Activated CD4-positive, alpha-beta T cell treated with anti-CD3 and anti-CD28 coated beads for 36 hours (primary cell): ENCODE results near the gene FTSJ3. TPM values are rescaled to one million over a fixed set of nuclear protein-coding genes. Genes with fewer than 3 reads are reported as not detected.

Experiments
- ATAC-seq: fragments of 200-7000 bp; cut with Tn5 transposase; one replicate; pipeline ENCODE4 v1.10.0; 2021; ENCODE audit warnings: mild to moderate bottlenecking, moderate library complexity
- CTCF ChIA-PET: fragments of 350-600 bp; sonication (Branson Sonifier 250); formaldehyde crosslinking; loops from one replicate; lab custom pipeline; 2021; ENCODE audit warnings: antibody characterized with exemption; lab: Charles Lee
- POLR2A ChIA-PET: fragments of 350-600 bp; sonication (Branson Sonifier 250); formaldehyde crosslinking; loops from one replicate; lab custom pipeline; 2021; ENCODE audit warnings: antibody characterized with exemption, inconsistent platforms; lab: Charles Lee
- DNase-seq: peaks from one replicate; pipeline ENCODE4 v3.0.0-alpha.2; 2020
- H3K27ac Mint-ChIP-seq: one replicate; pipeline ENCODE4 v1.8.0; 2021; ENCODE audit warnings: mixed read lengths
- H3K27me3 Mint-ChIP-seq: one replicate; pipeline ENCODE4 v1.8.0; 2021; ENCODE audit warnings: mixed read lengths
- H3K36me3 Mint-ChIP-seq: one replicate; pipeline ENCODE4 v1.8.0; 2021; ENCODE audit warnings: low read depth, mixed read lengths
- H3K4me1 Mint-ChIP-seq: one replicate; pipeline ENCODE4 v1.8.0; 2021; ENCODE audit warnings: mixed read lengths
- H3K4me3 Mint-ChIP-seq: one replicate; pipeline ENCODE4 v1.8.0; 2021; ENCODE audit warnings: mild to moderate bottlenecking, moderate library complexity, mixed read lengths
- H3K9me3 Mint-ChIP-seq: one replicate; pipeline ENCODE4 v1.8.0; 2021; ENCODE audit warnings: low read depth, mixed read lengths
- intact Hi-C, 2 experiments: fragments of 100-400 bp; cut with DNase I in 1 of 2; cut with micrococcal nuclease in 1 of 2; formaldehyde crosslinking; loops; one replicate each; pipeline versions ENCODE4 v1.14.2 to v1.15.1; 2022 to 2024; cut with DNase I, micrococcal nuclease
- total RNA-seq, 2 experiments: library from RNA; stranded (reverse); gene quantifications; one replicate each; pipeline ENCODE4 v1.2.3, GENCODE V29; 2021

The FTSJ3 gene
- total RNA-seq, 2 experiments from 2014 or later = 52.1 to 61.2 TPM

DNA sequence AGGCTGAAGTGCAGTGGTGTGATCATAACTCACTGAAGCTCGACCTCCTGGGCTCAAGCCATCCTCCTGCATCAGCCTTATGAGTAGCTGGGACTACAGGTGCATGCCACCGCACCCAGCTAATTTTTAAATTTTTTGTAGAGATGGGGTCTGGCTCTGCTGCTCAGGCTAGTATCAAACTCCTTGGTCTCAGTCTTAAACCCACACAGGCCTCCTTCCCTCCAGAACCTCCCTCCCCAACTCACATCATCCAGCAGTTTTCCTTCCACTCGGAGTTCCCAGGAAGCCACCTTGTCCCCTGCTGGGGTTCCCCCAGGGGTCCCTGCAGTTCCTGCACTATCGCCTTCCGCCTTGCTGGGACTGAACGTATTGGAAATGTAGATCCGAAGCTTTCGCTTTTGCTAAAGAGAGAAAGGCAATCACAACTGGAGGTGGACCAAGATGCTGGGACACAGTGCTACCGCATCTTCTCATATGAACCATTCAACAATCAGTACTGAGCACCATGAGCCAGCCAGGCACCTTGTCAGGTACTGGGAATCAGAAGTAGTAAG lies 7.8 kb upstream of the FTSJ3 start:
- Mint-ChIP-seq H3K27me3 (no peaks in the 10 kb centered on the region), H3K27ac (peak overlapping the region; percentile 79), H3K9me3 (no peaks in the 10 kb centered on the region), H3K4me3 (no peak overlapping the region), H3K4me1 (peaks cover 36% of the 10 kb centered on the region), H3K36me3 (peaks cover 56% of the 10 kb centered on the region)
- ATAC-seq (no peak), DNase-seq (no peak)
- CTCF ChIA-PET = interaction anchor here (0.6 to 2.1 kb wide), 6 partner anchors 25 to 874 kb away, joined by 3 to 8 read pairs (median 4); no protein-coding TSS in a partner anchor
- intact Hi-C loops = loop anchor here in 1 of 2 experiments (10.0 kb wide), 1 partner anchor 280 kb away; the partner anchor contains the start of gene DCAF7
- POLR2A ChIA-PET = interaction anchor here (0.6 kb wide), 2 partner anchors 101 to 279 kb away, joined by 3 read pairs; no protein-coding TSS in a partner anchor

DNA sequence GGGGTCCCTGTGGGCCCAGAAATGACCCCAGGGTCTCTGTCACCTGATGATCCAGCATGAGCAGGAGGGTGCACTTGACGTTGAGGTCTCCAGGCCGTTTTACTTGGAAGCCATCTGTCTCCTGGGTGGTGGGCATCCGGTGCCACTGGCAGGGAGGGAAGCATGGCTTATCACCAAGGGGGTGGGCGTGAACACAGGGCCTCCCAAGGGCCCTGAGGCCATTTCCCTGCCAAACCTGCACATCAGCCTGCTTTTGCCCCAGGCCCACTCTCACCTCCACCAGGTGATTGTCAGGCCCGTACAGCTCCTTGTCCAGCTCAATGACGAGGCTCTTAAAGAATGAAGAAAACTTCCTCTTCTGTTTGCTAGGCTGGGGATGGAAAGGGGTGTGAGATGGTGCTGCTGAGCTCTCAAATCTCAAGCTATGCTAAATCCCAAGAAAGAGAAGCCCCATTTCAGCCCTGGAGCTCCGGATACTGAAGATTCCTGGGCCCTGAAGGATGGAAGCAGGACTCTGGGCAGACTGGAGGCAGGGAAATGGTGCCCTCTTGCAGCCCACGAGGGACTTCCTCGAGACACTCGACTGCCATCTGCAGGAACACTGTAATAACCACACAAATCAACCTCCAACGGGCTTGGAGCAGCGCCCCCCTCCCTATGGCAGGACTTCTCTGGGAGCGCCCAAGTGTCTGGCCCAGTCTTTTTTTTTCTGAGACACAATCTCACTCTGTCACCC lies 7.1 kb upstream of the FTSJ3 start:
- DNase-seq = peak; percentile 77
- peaks cover 63% of the 10 kb centered on the region for H3K36me3 Mint-ChIP-seq
- H3K27me3 Mint-ChIP-seq = no peaks in the 10 kb centered on the region
- intact Hi-C loops = loop anchor here in 1 of 2 experiments (10.0 kb wide), 1 partner anchor 280 kb away; the partner anchor contains the start of gene DCAF7
- ATAC-seq = peak; percentile 89
- no peaks in the 10 kb centered on the region for H3K9me3 Mint-ChIP-seq
- ChIA-PET CTCF (interaction anchor here (0.6 to 2.1 kb wide), 14 partner anchors 10 to 875 kb away, joined by 3 to 8 read pairs (median 3); no protein-coding TSS in a partner anchor), POLR2A (interaction anchor here (0.5 to 0.6 kb wide), 2 partner anchors 188 to 280 kb away, joined by 3 to 4 read pairs; no protein-coding TSS in a partner anchor)
- H3K27ac Mint-ChIP-seq = peak overlapping the region; percentile 75
- H3K4me1 Mint-ChIP-seq = peaks cover 42% of the 10 kb centered on the region
- no peak overlapping the region for H3K4me3 Mint-ChIP-seq

DNA sequence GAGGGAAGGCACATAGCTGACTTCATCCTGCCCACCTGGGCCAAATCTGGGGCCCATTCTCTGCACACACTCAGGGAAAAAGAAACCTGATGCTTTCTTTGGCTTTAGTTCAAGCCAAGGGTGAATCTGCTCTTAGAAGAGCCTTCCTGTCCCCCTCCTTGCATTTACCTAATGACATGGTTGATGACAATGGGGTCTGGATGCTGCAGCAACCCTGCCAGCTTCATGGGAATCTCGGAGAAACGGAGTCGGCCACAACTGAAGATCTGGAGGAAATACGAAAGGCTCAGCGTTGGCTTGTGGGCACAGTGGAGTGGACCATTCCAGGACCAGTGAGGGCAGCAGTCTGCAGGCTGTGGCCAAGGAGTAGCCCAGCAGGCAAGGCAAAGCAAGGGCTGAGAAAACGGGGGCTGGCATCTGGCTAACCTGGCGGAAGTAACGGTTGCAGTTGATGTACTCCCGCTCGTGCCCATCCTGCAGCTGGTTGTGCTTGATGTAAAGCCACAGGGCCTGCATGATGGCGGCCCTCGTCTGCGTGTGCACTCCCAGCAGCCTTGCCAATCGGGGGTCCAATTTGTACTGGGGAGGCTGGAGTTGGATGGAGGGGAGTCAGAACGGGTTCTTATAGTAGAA lies 6.4 kb upstream of the FTSJ3 start:
- Mint-ChIP-seq H3K27me3 (no peaks in the 10 kb centered on the region), H3K4me3 (no peak overlapping the region), H3K9me3 (no peaks in the 10 kb centered on the region), H3K27ac (peak overlapping the region; percentile 40), H3K4me1 (peaks cover 42% of the 10 kb centered on the region), H3K36me3 (peaks cover 69% of the 10 kb centered on the region)
- ChIA-PET POLR2A (interaction anchor here (0.6 to 1.3 kb wide), 2 partner anchors 10 to 60 kb away, joined by 5 read pairs; partner anchors contain the start of gene CCDC47), CTCF (interaction anchor here (0.6 to 2.1 kb wide), 12 partner anchors 8 to 408 kb away, joined by 3 to 8 read pairs (median 3); partner anchors contain the start of gene SMARCD2)
- DNase-seq (no peak), ATAC-seq (no peak)
- intact Hi-C loops = loop anchor here in 1 of 2 experiments (10.0 kb wide), 1 partner anchor 279 kb away; the partner anchor contains the start of gene DCAF7

DNA sequence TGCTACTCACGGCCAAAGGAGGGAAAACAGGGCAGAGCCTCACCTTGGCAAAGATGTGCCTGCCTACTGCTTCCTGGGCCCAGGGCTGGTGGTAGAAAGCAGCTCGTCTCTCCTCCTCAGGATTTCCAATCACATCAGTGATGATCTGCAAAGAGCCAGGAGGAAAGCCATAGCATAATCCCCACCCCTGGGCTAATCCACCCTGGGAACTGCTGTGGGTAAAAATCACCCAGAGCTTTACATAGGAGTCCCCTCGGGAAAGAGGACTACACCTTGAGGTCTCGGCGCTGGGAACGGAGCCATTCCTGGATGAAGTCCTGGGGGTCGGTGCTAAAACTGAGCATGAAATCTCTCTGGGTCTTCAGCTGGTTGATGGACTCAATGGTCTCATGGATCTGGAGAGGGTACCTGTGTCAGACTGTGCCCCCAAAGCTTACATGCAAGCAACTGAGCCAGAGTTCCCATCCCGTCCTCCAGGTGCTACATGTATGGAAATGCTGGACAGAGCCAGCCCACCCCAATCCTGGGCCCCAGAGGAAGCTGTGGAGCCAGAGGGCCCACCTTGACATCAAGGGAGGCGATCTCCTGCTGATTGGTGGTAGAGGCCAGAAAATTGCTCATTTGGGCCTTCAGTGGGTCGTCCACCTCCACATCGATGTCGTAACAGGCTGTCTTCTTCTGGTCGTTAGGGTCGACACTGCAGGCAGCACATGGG lies 5.7 kb upstream of the FTSJ3 start:
- ATAC-seq (no peak), DNase-seq (no peak)
- ChIA-PET CTCF (interaction anchor here (0.7 to 1.8 kb wide), 8 partner anchors 9 to 408 kb away, joined by 3 to 6 read pairs (median 3); partner anchors contain the start of genes SMARCD2 and STRADA), POLR2A (interaction anchor here (0.6 to 1.3 kb wide), 2 partner anchors 11 to 60 kb away, joined by 5 read pairs; partner anchors contain the start of gene CCDC47)
- H3K4me1 Mint-ChIP-seq = peaks cover 45% of the 10 kb centered on the region
- intact Hi-C loops = loop anchor here in 1 of 2 experiments (10.0 kb wide), 1 partner anchor 278 kb away; the partner anchor contains the start of gene DCAF7
- H3K4me3 Mint-ChIP-seq = no peak overlapping the region
- H3K36me3 Mint-ChIP-seq = peaks cover 74% of the 10 kb centered on the region
- H3K9me3 Mint-ChIP-seq = no peaks in the 10 kb centered on the region
- no peak overlapping the region for H3K27ac Mint-ChIP-seq
- H3K27me3 Mint-ChIP-seq = no peaks in the 10 kb centered on the region

DNA sequence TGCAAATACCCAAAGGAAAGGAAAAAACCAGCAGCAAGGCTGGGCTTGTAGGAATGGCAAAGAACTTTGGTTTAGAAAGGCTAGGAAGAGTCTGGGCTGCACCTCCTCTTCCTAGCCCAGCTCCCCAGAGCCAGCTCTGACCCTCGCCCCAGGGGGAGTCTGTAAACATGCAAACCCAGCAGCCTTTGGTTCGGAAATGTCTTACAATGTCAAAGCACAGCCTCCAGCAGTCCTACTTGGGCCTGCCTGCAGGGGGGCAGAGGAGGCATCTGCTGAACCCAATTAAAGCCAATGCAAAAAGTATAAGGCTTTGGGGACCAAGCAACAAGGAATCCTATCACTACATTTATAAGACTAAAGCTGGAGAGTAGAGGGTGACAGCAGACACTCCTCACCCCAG lies 5.0 kb upstream of the FTSJ3 start:
- Mint-ChIP-seq H3K9me3 (no peaks in the 10 kb centered on the region), H3K27ac (peak overlapping the region; percentile 0), H3K4me3 (no peak overlapping the region), H3K27me3 (no peaks in the 10 kb centered on the region), H3K36me3 (peaks cover 77% of the 10 kb centered on the region), H3K4me1 (peaks cover 48% of the 10 kb centered on the region)
- ChIA-PET POLR2A (interaction anchor here (1.3 to 1.9 kb wide), 3 partner anchors 8 to 59 kb away, joined by 4 to 6 read pairs (median 5); partner anchors contain the start of gene CCDC47), CTCF (interaction anchor here (0.7 to 1.7 kb wide), 4 partner anchors 10 to 407 kb away, joined by 3 read pairs; partner anchors contain the start of gene STRADA)
- DNase-seq (no peak), ATAC-seq (no peak)
- intact Hi-C loops = loop anchor here in 1 of 2 experiments (10.0 kb wide), 1 partner anchor 278 kb away; the partner anchor contains the start of gene DCAF7

DNA sequence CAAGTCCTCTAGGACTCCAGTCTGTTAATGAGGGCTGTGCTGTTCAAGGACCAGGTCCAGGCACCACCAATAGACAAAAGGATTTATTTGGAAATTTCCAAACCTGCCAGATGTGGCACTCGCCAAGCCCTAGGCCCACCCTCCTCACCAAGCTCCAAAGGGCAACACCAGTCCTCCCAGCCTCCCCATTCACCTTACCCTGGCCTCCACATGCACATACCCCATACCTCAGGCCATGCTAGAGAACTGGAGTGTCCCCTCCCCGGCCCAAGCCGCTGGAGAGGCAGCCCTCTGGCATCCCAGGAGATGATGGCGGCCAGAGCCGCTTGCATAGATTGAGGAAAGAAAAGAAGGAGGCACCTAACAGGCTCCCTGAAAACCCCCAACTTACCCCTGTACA lies 4.6 kb upstream of the FTSJ3 start:
- ATAC-seq (no peak), DNase-seq (no peak)
- CTCF ChIA-PET = interaction anchor here (0.6 to 1.7 kb wide), 4 partner anchors 10 to 407 kb away, joined by 3 to 5 read pairs (median 3); partner anchors contain the start of genes CCDC47 and DDX42
- H3K4me1 Mint-ChIP-seq = peaks cover 48% of the 10 kb centered on the region
- H3K27me3 Mint-ChIP-seq = no peaks in the 10 kb centered on the region
- peak overlapping the region; percentile 67 for H3K27ac Mint-ChIP-seq
- H3K9me3 Mint-ChIP-seq = no peaks in the 10 kb centered on the region
- intact Hi-C loops = loop anchor here in 1 of 2 experiments (10.0 kb wide), 1 partner anchor 277 kb away; the partner anchor contains the start of gene DCAF7
- peaks cover 75% of the 10 kb centered on the region for H3K36me3 Mint-ChIP-seq
- POLR2A ChIA-PET = interaction anchor here (0.6 to 1.9 kb wide), 4 partner anchors 8 to 70 kb away, joined by 3 to 6 read pairs (median 4); no protein-coding TSS in a partner anchor
- H3K4me3 Mint-ChIP-seq = no peak overlapping the region

DNA sequence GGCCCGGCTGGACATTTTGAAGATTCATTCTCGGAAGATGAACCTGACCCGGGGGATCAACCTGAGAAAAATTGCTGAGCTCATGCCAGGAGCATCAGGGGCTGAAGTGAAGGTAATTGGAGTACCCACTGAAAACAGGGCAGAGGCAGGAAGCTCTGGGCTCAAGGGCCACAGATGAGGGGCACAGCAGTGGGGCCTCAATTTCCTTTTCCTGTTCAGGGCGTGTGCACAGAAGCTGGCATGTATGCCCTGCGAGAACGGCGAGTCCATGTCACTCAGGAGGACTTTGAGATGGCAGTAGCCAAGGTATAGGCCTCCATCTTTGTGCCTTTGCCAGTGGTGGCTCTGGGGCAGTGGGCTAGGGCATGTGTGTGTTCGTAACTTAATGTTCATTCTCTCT lies 4.0 kb upstream of the FTSJ3 start:
- intact Hi-C loops = loop anchor here in 1 of 2 experiments (10.0 kb wide), 1 partner anchor 277 kb away; the partner anchor contains the start of gene DCAF7
- DNase-seq = no peak
- peak overlapping the region; percentile 67 for H3K27ac Mint-ChIP-seq
- peaks cover 48% of the 10 kb centered on the region for H3K4me1 Mint-ChIP-seq
- H3K27me3 Mint-ChIP-seq = no peaks in the 10 kb centered on the region
- no peak for ATAC-seq
- peaks cover 75% of the 10 kb centered on the region for H3K36me3 Mint-ChIP-seq
- H3K4me3 Mint-ChIP-seq = no peak overlapping the region
- no peaks in the 10 kb centered on the region for H3K9me3 Mint-ChIP-seq
- POLR2A ChIA-PET = interaction anchor here (0.6 to 1.9 kb wide), 5 partner anchors 9 to 83 kb away, joined by 3 to 6 read pairs (median 4); no protein-coding TSS in a partner anchor
- CTCF ChIA-PET = interaction anchor here (0.6 to 1.6 kb wide), 2 partner anchors 10 to 58 kb away, joined by 3 to 5 read pairs; partner anchors contain the start of genes CCDC47 and DDX42

DNA sequence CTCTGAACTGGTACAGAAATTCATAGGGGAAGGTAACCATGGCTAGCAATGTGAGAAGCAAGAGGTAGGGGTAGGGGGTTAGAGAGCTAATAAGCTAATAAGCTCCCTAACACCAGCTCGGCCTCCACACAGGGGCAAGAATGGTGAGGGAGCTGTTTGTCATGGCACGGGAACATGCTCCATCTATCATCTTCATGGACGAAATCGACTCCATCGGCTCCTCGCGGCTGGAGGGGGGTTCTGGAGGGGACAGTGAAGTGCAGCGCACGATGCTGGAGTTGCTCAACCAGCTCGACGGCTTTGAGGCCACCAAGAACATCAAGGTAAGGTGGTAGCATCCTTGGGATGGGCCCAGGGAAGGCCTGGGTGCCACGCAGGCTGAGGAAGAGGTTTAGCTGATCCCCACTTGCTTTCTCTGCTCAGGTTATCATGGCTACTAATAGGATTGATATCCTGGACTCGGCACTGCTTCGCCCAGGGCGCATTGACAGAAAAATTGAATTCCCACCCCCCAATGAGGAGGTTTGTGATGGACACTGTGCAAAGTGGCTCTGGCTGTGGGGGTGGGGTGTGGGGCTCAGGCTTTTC lies 3.5 kb upstream of the FTSJ3 start:
- Mint-ChIP-seq H3K9me3 (no peaks in the 10 kb centered on the region), H3K27ac (peak overlapping the region; percentile 67), H3K4me3 (no peak overlapping the region), H3K36me3 (peaks cover 77% of the 10 kb centered on the region), H3K4me1 (peaks cover 53% of the 10 kb centered on the region), H3K27me3 (no peaks in the 10 kb centered on the region)
- ChIA-PET CTCF (interaction anchor here (0.6 to 1.6 kb wide), 2 partner anchors 57 to 133 kb away, joined by 3 to 5 read pairs; partner anchors contain the start of genes CCDC47 and DDX42), POLR2A (interaction anchor here (0.6 to 1.9 kb wide), 5 partner anchors 9 to 82 kb away, joined by 3 to 6 read pairs (median 4); no protein-coding TSS in a partner anchor)
- intact Hi-C loops = loop anchor here in 1 of 2 experiments (10.0 kb wide), 1 partner anchor 276 kb away; the partner anchor contains the start of gene DCAF7
- no peak for DNase-seq
- ATAC-seq = no peak

DNA sequence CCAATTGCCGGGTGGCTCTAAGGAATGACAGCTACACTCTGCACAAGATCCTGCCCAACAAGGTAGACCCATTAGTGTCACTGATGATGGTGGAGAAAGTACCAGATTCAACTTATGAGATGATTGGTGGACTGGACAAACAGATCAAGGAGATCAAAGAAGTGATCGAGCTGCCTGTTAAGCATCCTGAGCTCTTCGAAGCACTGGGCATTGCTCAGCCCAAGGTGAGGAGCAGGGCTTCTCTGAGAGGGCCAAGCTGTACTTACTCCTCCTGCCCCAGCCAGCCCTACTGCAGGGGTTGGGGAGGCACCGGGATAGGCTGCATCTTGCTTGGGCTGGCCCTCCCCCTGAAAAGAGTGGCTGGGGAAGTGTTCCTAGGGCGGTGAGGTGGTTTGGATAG lies 2.8 kb upstream of the FTSJ3 start:
- no peaks in the 10 kb centered on the region for H3K9me3 Mint-ChIP-seq
- ChIA-PET CTCF (interaction anchor here (0.6 to 1.6 kb wide), 4 partner anchors 32 to 132 kb away, joined by 3 to 5 read pairs (median 4); partner anchors contain the start of genes CCDC47 and DDX42), POLR2A (interaction anchor here (0.7 to 1.9 kb wide), 2 partner anchors 10 to 14 kb away, joined by 4 to 6 read pairs; no protein-coding TSS in a partner anchor)
- H3K4me3 Mint-ChIP-seq = no peak overlapping the region
- DNase-seq = no peak
- H3K27ac Mint-ChIP-seq = peak overlapping the region; percentile 67
- ATAC-seq = no peak
- peaks cover 59% of the 10 kb centered on the region for H3K4me1 Mint-ChIP-seq
- intact Hi-C loops = loop anchor here in 1 of 2 experiments (10.0 kb wide), 1 partner anchor 275 kb away; the partner anchor contains the start of gene DCAF7
- H3K27me3 Mint-ChIP-seq = no peaks in the 10 kb centered on the region
- H3K36me3 Mint-ChIP-seq = peaks cover 78% of the 10 kb centered on the region
